ENCODE results near the gene MAP3K4.

The MAP3K4 gene

GRCh38 chr6:161035981-161036263 is 44.4 kb downstream of the MAP3K4 start:
- H3K27me3 ChIP-seq (ENCODE audit: insufficient read depth, low read length, poor library complexity, severe bottlenecking): no peaks in the 10 kb centered on the region
- H3K9me2 ChIP-seq (replicated peaks; ENCODE audit: low read depth, low read length): no peaks in the 10 kb centered on the region
- peaks cover 65% of the 10 kb centered on the region for H3K36me3 ChIP-seq (ENCODE audit: insufficient read depth, low read length)
- peaks cover 24% of the 10 kb centered on the region for H4K20me1 ChIP-seq (ENCODE audit: insufficient read depth, low read length, poor library complexity, severe bottlenecking)
- H3K4me2 ChIP-seq (ENCODE audit: low read depth, low read length, poor library complexity, severe bottlenecking): no peak overlapping the region
- H3K9me3 ChIP-seq (ENCODE audit: insufficient read depth, low read depth, low read length): no peaks in the 10 kb centered on the region
- TF ChIP-seq EZH2phosphoT487 (IDR thresholded peaks at IDR 0.05; ENCODE audit: borderline replicate concordance) (no peak), CTCF (conservative IDR thresholded peaks at IDR 0.05; ENCODE audit: low read length) (no peak)
- H3F3A ChIP-seq (ENCODE audit: low read depth): no peaks in the 10 kb centered on the region
- H2AFZ ChIP-seq (ENCODE audit: low read length): no peak overlapping the region
- no peak overlapping the region for H3K9ac ChIP-seq (ENCODE audit: low read depth, low read length, poor library complexity, severe bottlenecking)
- no peak overlapping the region for H3K4me3 ChIP-seq (ENCODE audit: low read length, poor library complexity, severe bottlenecking)
- H3K79me2 ChIP-seq (ENCODE audit: insufficient read depth, low read length): peaks cover 22% of the 10 kb centered on the region; the same call in 1 of the 2 replicates
- H3K4me1 ChIP-seq (ENCODE audit: insufficient read depth, low read length, poor library complexity, severe bottlenecking): no peaks in the 10 kb centered on the region

GRCh38 chr6:161037873-161038228 is 46.3 kb downstream of the MAP3K4 start:
- Histone ChIP-seq H3K4me2 (ENCODE audit: low read depth, low read length, poor library complexity, severe bottlenecking) (no peak overlapping the region), H3K9ac (ENCODE audit: low read depth, low read length, poor library complexity, severe bottlenecking) (no peak overlapping the region), H3K4me1 (ENCODE audit: insufficient read depth, low read length, poor library complexity, severe bottlenecking) (no peaks in the 10 kb centered on the region), H3K9me2 (replicated peaks; ENCODE audit: low read depth, low read length) (no peaks in the 10 kb centered on the region), H3K27me3 (ENCODE audit: insufficient read depth, low read length, poor library complexity, severe bottlenecking) (no peaks in the 10 kb centered on the region), H3K79me2 (ENCODE audit: insufficient read depth, low read length) (peaks cover 4% of the 10 kb centered on the region; the same call in 1 of the 2 replicates), H3K36me3 (ENCODE audit: insufficient read depth, low read length) (peaks cover 80% of the 10 kb centered on the region), H3F3A (ENCODE audit: low read depth) (no peaks in the 10 kb centered on the region), H2AFZ (ENCODE audit: low read length) (no peak overlapping the region), H4K20me1 (ENCODE audit: insufficient read depth, low read length, poor library complexity, severe bottlenecking) (peaks cover 9% of the 10 kb centered on the region), H3K4me3 (ENCODE audit: low read length, poor library complexity, severe bottlenecking) (no peak overlapping the region), H3K9me3 (ENCODE audit: insufficient read depth, low read depth, low read length) (no peaks in the 10 kb centered on the region)
- TF ChIP-seq EZH2phosphoT487 (IDR thresholded peaks at IDR 0.05; ENCODE audit: borderline replicate concordance) (no peak), CTCF (conservative IDR thresholded peaks at IDR 0.05; ENCODE audit: low read length) (no peak)

- Histone ChIP-seq H3K4me1 (ENCODE audit: insufficient read depth, low read length, poor library complexity, severe bottlenecking) (no peaks in the 10 kb centered on the region), H3K4me3 (ENCODE audit: low read length, poor library complexity, severe bottlenecking) (no peak overlapping the region), H3F3A (ENCODE audit: low read depth) (no peaks in the 10 kb centered on the region), H3K9me3 (ENCODE audit: insufficient read depth, low read depth, low read length) (no peaks in the 10 kb centered on the region), H4K20me1 (ENCODE audit: insufficient read depth, low read length, poor library complexity, severe bottlenecking) (peaks cover 10% of the 10 kb centered on the region), H3K79me2 (ENCODE audit: insufficient read depth, low read length) (peaks cover 4% of the 10 kb centered on the region; the same call in 1 of the 2 replicates), H3K9ac (ENCODE audit: low read depth, low read length, poor library complexity, severe bottlenecking) (no peak overlapping the region), H3K27me3 (ENCODE audit: insufficient read depth, low read length, poor library complexity, severe bottlenecking) (no peaks in the 10 kb centered on the region), H3K36me3 (ENCODE audit: insufficient read depth, low read length) (peaks cover 80% of the 10 kb centered on the region), H3K9me2 (replicated peaks; ENCODE audit: low read depth, low read length) (no peaks in the 10 kb centered on the region), H3K4me2 (ENCODE audit: low read depth, low read length, poor library complexity, severe bottlenecking) (no peak overlapping the region), H2AFZ (ENCODE audit: low read length) (no peak overlapping the region)
- TF ChIP-seq EZH2phosphoT487 (IDR thresholded peaks at IDR 0.05; ENCODE audit: borderline replicate concordance) (no peak), CTCF (conservative IDR thresholded peaks at IDR 0.05; ENCODE audit: low read length) (no peak)
Observed at GRCh38 chr6:161038229-161039031, 46.9 kb downstream of the MAP3K4 start.
